Heart left ventricle (tissue), 16 donors: Measurements from ENCODE around the gene TEAD1. TPM values are rescaled to one million over a fixed set of nuclear protein-coding genes. Genes with fewer than 3 reads are reported as not detected.

Experiments used
- ATAC-seq, 4 donors: fragments of 200-7000 bp; cut with Tn5 transposase; one replicate each; pipeline ENCODE4 v1.9.1; 2020 to 2022; ENCODE audit warnings: moderate library complexity in 4 of 4, mild to moderate bottlenecking in 3 of 4, moderate number of reproducible peaks in 1 of 4
- DNase-seq, 5 donors: peaks; one replicate each; pipeline ENCODE4 v3.0.0-alpha.2; 2020
- H3K27ac ChIP-seq, 12 donors: fragments of 200-600 bp; sonication (generic) in 4 of 12; one replicate each; pipeline versions ENCODE4 v1.5.0 to v1.8.0; 2016 to 2022; ENCODE audit warnings: mild to moderate bottlenecking in 2 of 12
- H3K27me3 ChIP-seq, 9 donors: fragments of 200-600 bp; sonication (generic) in 2 of 9; one replicate each; pipeline versions ENCODE4 v1.5.1 to v1.8.0; 2016 to 2022; ENCODE audit warnings: mild to moderate bottlenecking in 3 of 9
- H3K36me3 ChIP-seq, 9 donors: fragments of 200-600 bp; sonication (generic) in 2 of 9; one replicate each; pipeline versions ENCODE4 v1.5.0 to v1.8.0; 2018 to 2022; ENCODE audit warnings: mild to moderate bottlenecking in 2 of 9
- H3K4me1 ChIP-seq, 12 donors: fragments of 200-600 bp; sonication (generic) in 4 of 12; one replicate each; pipeline versions ENCODE4 v1.5.0 to v1.8.0; 2016 to 2022; ENCODE audit warnings: mild to moderate bottlenecking in 3 of 12
- H3K4me3 ChIP-seq, 12 donors: fragments of 200-600 bp; sonication (generic) in 4 of 12; one replicate each; pipeline versions ENCODE4 v1.5.0 to v1.8.0; 2017 to 2022; ENCODE audit warnings: mild to moderate bottlenecking in 9 of 12, moderate library complexity in 4 of 12
- H3K9me3 ChIP-seq, 12 donors: fragments of 200-600 bp; sonication (generic) in 4 of 12; one replicate each; pipeline versions ENCODE4 v1.5.0 to v1.8.0; 2016 to 2022; ENCODE audit warnings: mild to moderate bottlenecking in 1 of 12
- CTCF ChIP-seq, 12 donors: fragments of 200-600 bp; sonication (generic) in 4 of 12; IDR thresholded peaks; one replicate each; pipeline versions ENCODE4 v1.5.0 to v1.8.0; 2018 to 2022; ENCODE audit warnings: antibody characterized with exemption in 12 of 12, mild to moderate bottlenecking in 5 of 12
- POLR2A ChIP-seq, 2 donors: fragments of 450-650 bp; IDR thresholded peaks; one replicate each; pipeline ENCODE4 v1.6.1; 2017; ENCODE audit warnings: antibody characterized with exemption in 2 of 2, mild to moderate bottlenecking in 2 of 2, moderate library complexity in 2 of 2
- WGBS, 4 donors: extraction: QIAGEN DNeasy Blood & Tissue Kit in 2 of 4; methylation state at CpG; one replicate each; pipeline versions ENCODE4 v1.1.5 to v1.1.7; 2013 to 2018; 5-methylcytosine and 5-hydroxymethylcytosine counted together
- intact Hi-C, 10 donors: fragments of 100-400 bp; cut with DNase I; formaldehyde crosslinking; loops; one replicate each; pipeline versions ENCODE4 v1.11.1 to v1.14.2; 2022
- polyA plus RNA-seq, 2 donors: library from polyadenylated mRNA; stranded (reverse); fragments of 200-250 nt; gene quantifications; one replicate each; pipeline ENCODE4 v1.2.3, GENCODE V29; 2013
- total RNA-seq, 9 donors: library from RNA; depleted of rRNA in 2 of 9; stranded (reverse); fragments of >200 nt in 2 of 9; fragmentation: NEBNext Ultra II Directional in 3 of 9; extraction: Animal tissue kit (Norgen Biotek cat#: 25700) in 3 of 9; gene quantifications; one replicate each; pipeline versions ENCODE4 v1.1.0 to v1.2.4, GENCODE V29; 2016 to 2023
- donor health status: ischemic (EF 13 %, LVEDD 7.1; RV severe dilation, severe dysfunction).
- donor health status: healthy with polysubstance abuse.
- donor health status: DM: no; HTN: yes; CAD: no.
- donor health status: DM: no; HTN: no; CAD: no.
- donor health status: ischemic (EF 25% LVEDD 6.9; RV normal size, moderate dysfunction).
- donor health status: ischemic (EF 25% LVEDD 5.7; RV mildly dilated, moderate dysfunction).
- donor health status: healthy.
- donor health status: DM: yes; HTN: yes; CAD: no.
- donor health status: ischemic (EF 35%, LVEDD 5.7; RV mildly dilated, moderate dysfunction).
- donor health status: nonischemic (EF 11% LVEDD 7.7; RV severe dilation, severe dysfunction).
- donor health status: DM: yes; HTN: yes; CAD: no.
- donor health status: PGD.
- donor health status: ischemic (EF 29% LVEDD 5.4; RV normal size, mild dysfunction).
- donor health status: nonischemic (EF 23%, LVEDD 6.1; RV moderate dilation, normal function).

TEAD1 gene
- total and polyA plus RNA-seq, 11 donors: 14.4 to 161 (median 113) TPM

GRCh38 chr11:12943311-12943710 is 269.1 kb downstream of the TEAD1 start:
- intact Hi-C loops: no loop called here
- 91 to 97% (median 95%) methylated on average over 5 of the region's 5 CpGs for WGBS, 4 donors
- Histone ChIP-seq H3K9me3 (peaks cover 0 to 10% (median 0%) of the 10 kb centered on the region in 12 donors), H3K27me3 (no peaks in the 10 kb centered on the region), H3K4me3 (no peak overlapping the region), H3K36me3 (peaks cover 0 to 52% (median 37%) of the 10 kb centered on the region in 9 donors), H3K4me1 (no peaks in the 10 kb centered on the region), H3K27ac (no peak overlapping the region)
- no peak for ATAC-seq
- no peak for DNase-seq
- TF ChIP-seq POLR2A (IDR thresholded peaks at IDR 0.05): no peak
- no peak for TF ChIP-seq CTCF (IDR thresholded peaks at IDR 0.05)

GRCh38 chr11:12944889-12945288 is 270.7 kb downstream of the TEAD1 start:
- H3K36me3 ChIP-seq: peaks cover 0 to 36% (median 29%) of the 10 kb centered on the region in 9 donors

GRCh38 chr11:12949453-12949852 is 275.2 kb downstream of the TEAD1 start:
- no peaks in the 10 kb centered on the region for H3K4me1 ChIP-seq
- no peaks in the 10 kb centered on the region for H3K36me3 ChIP-seq
- intact Hi-C loops: no loop called here
- H3K27me3 ChIP-seq: no peaks in the 10 kb centered on the region
- WGBS, 4 donors: 89 to 95% (median 91%) methylated on average over 1 of the region's 1 CpG
- DNase-seq (no peak), ATAC-seq (no peak)
- no peak overlapping the region for H3K4me3 ChIP-seq
- no peak overlapping the region for H3K27ac ChIP-seq
- no peak for TF ChIP-seq POLR2A (IDR thresholded peaks at IDR 0.05)
- no peak for TF ChIP-seq CTCF (IDR thresholded peaks at IDR 0.05)
- peaks cover 0 to 28% (median 10%) of the 10 kb centered on the region in 12 donors for H3K9me3 ChIP-seq

More at GRCh38 chr11:12944889-12945288, 270.7 kb downstream of the TEAD1 start:
- no peak for ATAC-seq
- DNase-seq: no peak
- TF ChIP-seq POLR2A (IDR thresholded peaks at IDR 0.05): no peak
- TF ChIP-seq CTCF (IDR thresholded peaks at IDR 0.05): no peak
- Histone ChIP-seq H3K4me3 (no peak overlapping the region), H3K27ac (no peak overlapping the region), H3K27me3 (no peaks in the 10 kb centered on the region), H3K9me3 (peaks cover 0 to 10% (median 0%) of the 10 kb centered on the region in 12 donors), H3K4me1 (no peaks in the 10 kb centered on the region)
- intact Hi-C loops: no loop called here
- 71 to 88% (median 79%) methylated on average over 3 of the region's 3 CpGs for WGBS, 4 donors

- no peaks in the 10 kb centered on the region for H3K4me1 ChIP-seq
- no peak overlapping the region for H3K4me3 ChIP-seq
- DNase-seq (no peak), ATAC-seq (no peak)
- WGBS, 4 donors: 88 to 96% (median 91%) methylated on average over 1 of the region's 1 CpG
- TF ChIP-seq CTCF (IDR thresholded peaks at IDR 0.05) (no peak), POLR2A (IDR thresholded peaks at IDR 0.05) (no peak)
- no peaks in the 10 kb centered on the region for H3K36me3 ChIP-seq
- H3K27me3 ChIP-seq: no peaks in the 10 kb centered on the region
- H3K9me3 ChIP-seq: peaks cover 0 to 28% (median 10%) of the 10 kb centered on the region in 12 donors
- no peak overlapping the region for H3K27ac ChIP-seq
- intact Hi-C loops: no loop called here
These were observed 276.4 kb downstream of the TEAD1 start for GRCh38 chr11:12950670-12951069.
